Keratinocyte (primary cell): ENCODE data around the gene FZR1. TPM values are rescaled to one million over a fixed set of nuclear protein-coding genes. Genes with fewer than 3 reads are reported as not detected.
A peak's percentile ranks its signal among the peaks of the same experiment; 100 is the strongest.

Experiments
- DNase-seq: peaks from one replicate; pipeline ENCODE4 v3.0.0-alpha.2; 2011; ENCODE audit warnings: low read depth, missing footprints, low spot score
- FAIRE-seq: peaks from 2 replicates; lab custom pipeline; 2011; peaks lifted over from hg19 to GRCh38; lab: Jason Lieb, UNC
- H2AFZ ChIP-seq: 2 replicates; pipeline ENCODE4 v1.6.0; 2012; ENCODE audit warnings: low read length, control low read depth, inconsistent platforms; ENCODE audit not compliant: control insufficient read depth
- H3K27ac ChIP-seq: 2 replicates; pipeline ENCODE4 v1.5.1; 2011; ENCODE audit warnings: low read length; ENCODE audit not compliant: control insufficient read depth, insufficient read depth
- H3K27me3 ChIP-seq: 3 replicates; pipeline ENCODE4 v1.6.0; 2011; ENCODE audit warnings: low read length; ENCODE audit not compliant: control insufficient read depth, insufficient read depth; ENCODE audit errors: extremely low read depth
- H3K36me3 ChIP-seq, 2 experiments: 2 replicates in 1 of 2; 3 replicates in 1 of 2; pipeline ENCODE4 v1.5.1; 2011; ENCODE audit warnings: low read length in 2 of 2, mild to moderate bottlenecking in 1 of 2; ENCODE audit not compliant: control insufficient read depth in 2 of 2, insufficient read depth in 2 of 2; ENCODE audit errors: extremely low read depth in 1 of 2
- H3K4me1 ChIP-seq: 3 replicates; pipeline ENCODE4 v1.5.1; 2011; ENCODE audit warnings: low read length; ENCODE audit not compliant: control insufficient read depth, insufficient read depth; ENCODE audit errors: extremely low read depth
- H3K4me2 ChIP-seq: 3 replicates; pipeline ENCODE4 v1.6.0; 2011; ENCODE audit warnings: low read depth, low read length; ENCODE audit not compliant: control insufficient read depth, insufficient read depth; ENCODE audit errors: extremely low read depth
- H3K4me3 ChIP-seq, 3 experiments: fragments of 200-600 bp in 1 of 3; sonication (generic) in 1 of 3; 2 replicates in 2 of 3; 3 replicates in 1 of 3; pipeline ENCODE4 v1.5.1; 2011 to 2016; ENCODE audit warnings: low read length in 3 of 3, mild to moderate bottlenecking in 3 of 3, control low read depth in 2 of 3, inconsistent platforms in 1 of 3, low read depth in 1 of 3, mixed read lengths in 1 of 3, mixed run types in 1 of 3, moderate library complexity in 1 of 3; ENCODE audit not compliant: control insufficient read depth in 2 of 3, insufficient read depth in 2 of 3; ENCODE audit errors: extremely low read depth in 1 of 3
- H3K79me2 ChIP-seq: 2 replicates; pipeline ENCODE4 v1.6.0; 2012; ENCODE audit warnings: low read length; ENCODE audit not compliant: control insufficient read depth, insufficient read depth
- H3K9ac ChIP-seq: 3 replicates; pipeline ENCODE4 v1.6.0; 2011; ENCODE audit warnings: low read length; ENCODE audit not compliant: control insufficient read depth, insufficient read depth; ENCODE audit errors: extremely low read depth
- H3K9me1 ChIP-seq: 3 replicates; pipeline ENCODE4 v1.6.0; 2011; ENCODE audit warnings: low read length; ENCODE audit not compliant: control insufficient read depth, insufficient read depth; ENCODE audit errors: extremely low read depth
- H3K9me3 ChIP-seq: 2 replicates; pipeline ENCODE4 v1.5.1; 2012; ENCODE audit warnings: low read depth, low read length; ENCODE audit not compliant: control insufficient read depth
- H4K20me1 ChIP-seq: 3 replicates; pipeline ENCODE4 v1.6.0; 2011; ENCODE audit warnings: low read length; ENCODE audit not compliant: control insufficient read depth, insufficient read depth; ENCODE audit errors: extremely low read depth
- EZH2 ChIP-seq: IDR thresholded peaks from one replicate; pipeline ENCODE4 v1.6.1; 2012; ENCODE audit warnings: inconsistent platforms, mild to moderate bottlenecking, low read length, moderate library complexity
- dilution Hi-C: fragments of 300-500 bp; cut with MboI; formaldehyde crosslinking; loops from one replicate; pipeline ENCODE4 v1.7.0; 2020; ENCODE audit warnings: low sequenced_read_pairs; ENCODE audit not compliant: extremely low pct_ligation_motif_present
- polyA plus RNA-seq, 5 experiments: library from polyadenylated mRNA; depleted of rRNA in 3 of 5; stranded (reverse) in 3 of 5; stranded (forward) in 1 of 5; unstranded in 1 of 5; fragments of >200 nt; gene quantifications; 1 replicate in 1 of 5; 2 replicates in 3 of 5; 3 replicates in 1 of 5; pipeline versions ENCODE4 v1.2.1 to v1.2.3, GENCODE V29; 2011 to 2012; ENCODE audit warnings: missing spikeins in 2 of 5, low read depth in 1 of 5, low replicate concordance in 1 of 5
- TF ChIP-seq, protein P1 (sequence below), 3 experiments: IDR thresholded peaks in 1 of 3; conservative IDR thresholded peaks in 1 of 3; optimal IDR thresholded peaks in 1 of 3; 2 replicates in 2 of 3; 3 replicates in 1 of 3; pipeline versions ENCODE3 to v1.5.1; 2011; ENCODE audit warnings: low read length in 3 of 3, mild to moderate bottlenecking in 3 of 3, moderate library complexity in 2 of 3, control low read depth in 1 of 3, inconsistent platforms in 1 of 3; ENCODE audit not compliant: insufficient read depth in 2 of 3; ENCODE audit errors: extremely low read depth in 1 of 3

The FZR1 gene
- polyA plus RNA-seq, 1 donor (not counting 4 experiments of a cell fraction or from before 2014, with no cell fraction given): 23.3 TPM

DNA sequence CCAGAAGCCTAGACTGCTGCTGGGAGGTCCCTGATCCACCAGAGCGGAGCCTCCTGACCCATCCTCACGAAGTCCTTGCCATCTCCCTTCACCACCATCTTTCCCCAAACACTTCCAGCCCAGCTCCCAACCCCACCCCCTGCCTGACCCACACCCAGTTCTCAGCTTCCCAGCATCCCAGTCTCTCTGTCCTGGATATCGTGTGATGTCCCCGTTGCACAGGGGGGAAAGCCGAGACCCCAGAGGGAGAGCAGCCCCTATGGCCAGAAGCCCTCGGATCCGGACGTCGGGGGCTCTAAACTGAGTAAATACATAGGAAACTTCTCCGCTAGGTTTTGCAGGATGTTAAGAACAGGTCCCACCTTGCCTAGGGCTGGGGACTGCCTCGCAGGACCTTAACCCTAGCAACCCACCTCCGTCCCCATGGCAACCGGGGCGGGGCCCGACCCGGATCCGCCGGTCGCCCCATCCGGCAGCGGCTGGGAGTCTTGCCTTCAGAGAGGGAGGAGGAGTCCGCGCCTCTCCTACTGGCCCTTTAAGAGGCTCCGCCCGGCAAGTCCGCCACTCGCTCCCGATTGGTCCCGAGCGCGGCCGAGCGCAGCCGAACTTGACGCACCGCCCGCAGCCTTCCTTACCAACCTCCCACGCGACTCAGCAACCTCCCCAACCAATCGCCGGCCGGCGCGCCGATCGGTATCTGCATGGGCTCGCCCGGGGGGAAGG lies 66.2 kb downstream of the FZR1 start:
- dilution Hi-C loops: no loop called here
- Histone ChIP-seq H3K9me3 (no peaks in the 10 kb centered on the region), H4K20me1 (no peaks in the 10 kb centered on the region), H3K9ac (peak overlapping the region; percentile 54), H3K36me3 (peaks cover 2 to 3% of the 10 kb centered on the region in 2 experiments), H3K27me3 (no peaks in the 10 kb centered on the region), H3K27ac (no peak overlapping the region), H3K4me3 (peak overlapping the region; percentile 44 to 97 (median 61)), H3K9me1 (no peaks in the 10 kb centered on the region), H3K4me1 (peaks cover 22% of the 10 kb centered on the region), H2AFZ (peak overlapping the region; percentile 88), H3K4me2 (peak overlapping the region; percentile 83), H3K79me2 (no peaks in the 10 kb centered on the region)
- peak; percentile 99 for DNase-seq
- TF ChIP-seq, protein P1, sequence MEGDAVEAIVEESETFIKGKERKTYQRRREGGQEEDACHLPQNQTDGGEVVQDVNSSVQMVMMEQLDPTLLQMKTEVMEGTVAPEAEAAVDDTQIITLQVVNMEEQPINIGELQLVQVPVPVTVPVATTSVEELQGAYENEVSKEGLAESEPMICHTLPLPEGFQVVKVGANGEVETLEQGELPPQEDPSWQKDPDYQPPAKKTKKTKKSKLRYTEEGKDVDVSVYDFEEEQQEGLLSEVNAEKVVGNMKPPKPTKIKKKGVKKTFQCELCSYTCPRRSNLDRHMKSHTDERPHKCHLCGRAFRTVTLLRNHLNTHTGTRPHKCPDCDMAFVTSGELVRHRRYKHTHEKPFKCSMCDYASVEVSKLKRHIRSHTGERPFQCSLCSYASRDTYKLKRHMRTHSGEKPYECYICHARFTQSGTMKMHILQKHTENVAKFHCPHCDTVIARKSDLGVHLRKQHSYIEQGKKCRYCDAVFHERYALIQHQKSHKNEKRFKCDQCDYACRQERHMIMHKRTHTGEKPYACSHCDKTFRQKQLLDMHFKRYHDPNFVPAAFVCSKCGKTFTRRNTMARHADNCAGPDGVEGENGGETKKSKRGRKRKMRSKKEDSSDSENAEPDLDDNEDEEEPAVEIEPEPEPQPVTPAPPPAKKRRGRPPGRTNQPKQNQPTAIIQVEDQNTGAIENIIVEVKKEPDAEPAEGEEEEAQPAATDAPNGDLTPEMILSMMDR (optimal IDR thresholded peaks at IDR 0.05 in 1 of 3, IDR thresholded peaks at IDR 0.05 in 1 of 3, conservative IDR thresholded peaks at IDR 0.05 in 1 of 3; ENCODE audit: extremely low read depth in 1 of 3, insufficient read depth in 2 of 3, low read length in 3 of 3): no peak
- TF ChIP-seq EZH2: no peak
- peak; percentile 97 for FAIRE-seq

DNA sequence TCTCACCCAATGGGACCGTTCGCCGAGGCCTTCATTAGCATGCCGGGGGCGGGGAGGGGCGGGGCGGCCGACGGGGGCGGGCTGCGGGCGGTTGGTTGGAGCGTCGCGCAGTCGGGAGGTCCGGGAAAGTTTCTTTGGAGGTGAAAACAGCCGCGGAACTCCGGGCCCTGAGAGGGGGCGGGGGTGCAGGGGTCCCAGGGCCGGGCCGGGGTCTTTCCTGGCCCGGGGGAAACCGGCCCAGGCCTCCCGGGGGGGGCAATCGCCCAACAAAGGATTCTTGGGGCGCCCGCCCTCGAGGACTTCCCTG lies 66.7 kb downstream of the FZR1 start, which contains the start of gene HMG20B:
Gene HMG20B, plus strand, starts transcription at position 90 of the 307 bp plus-strand sequence. CDS start 366 bp downstream, outside the sequence.
- no peaks in the 10 kb centered on the region for H4K20me1 ChIP-seq
- peak within 1 kb of the TSS; percentile 83 for H3K4me2 ChIP-seq
- H3K9ac ChIP-seq: peak within 1 kb of the TSS; percentile 87
- H3K36me3 ChIP-seq: peaks cover 2 to 3% of the 10 kb centered on the region in 2 experiments
- H3K9me3 ChIP-seq: no peaks in the 10 kb centered on the region
- FAIRE-seq (no peak), DNase-seq (no peak)
- peak within 1 kb of the TSS; percentile 88 for H2AFZ ChIP-seq
- no peaks in the 10 kb centered on the region for H3K27me3 ChIP-seq
- H3K4me1 ChIP-seq: peaks cover 22% of the 10 kb centered on the region
- H3K4me3 ChIP-seq: peak within 1 kb of the TSS; percentile 79 to 97 (median 90)
- dilution Hi-C loops: no loop called here
- TF ChIP-seq, protein P1 (optimal IDR thresholded peaks at IDR 0.05 in 1 of 3, IDR thresholded peaks at IDR 0.05 in 1 of 3, conservative IDR thresholded peaks at IDR 0.05 in 1 of 3; ENCODE audit: extremely low read depth in 1 of 3, insufficient read depth in 2 of 3, low read length in 3 of 3): no peak
- TF ChIP-seq EZH2: no peak
- H3K27ac ChIP-seq: peak within 1 kb of the TSS; percentile 63
- H3K79me2 ChIP-seq: no peaks in the 10 kb centered on the region
- H3K9me1 ChIP-seq: no peaks in the 10 kb centered on the region
